ENCODE measurements around the gene DGKI.

The DGKI gene

DNA sequence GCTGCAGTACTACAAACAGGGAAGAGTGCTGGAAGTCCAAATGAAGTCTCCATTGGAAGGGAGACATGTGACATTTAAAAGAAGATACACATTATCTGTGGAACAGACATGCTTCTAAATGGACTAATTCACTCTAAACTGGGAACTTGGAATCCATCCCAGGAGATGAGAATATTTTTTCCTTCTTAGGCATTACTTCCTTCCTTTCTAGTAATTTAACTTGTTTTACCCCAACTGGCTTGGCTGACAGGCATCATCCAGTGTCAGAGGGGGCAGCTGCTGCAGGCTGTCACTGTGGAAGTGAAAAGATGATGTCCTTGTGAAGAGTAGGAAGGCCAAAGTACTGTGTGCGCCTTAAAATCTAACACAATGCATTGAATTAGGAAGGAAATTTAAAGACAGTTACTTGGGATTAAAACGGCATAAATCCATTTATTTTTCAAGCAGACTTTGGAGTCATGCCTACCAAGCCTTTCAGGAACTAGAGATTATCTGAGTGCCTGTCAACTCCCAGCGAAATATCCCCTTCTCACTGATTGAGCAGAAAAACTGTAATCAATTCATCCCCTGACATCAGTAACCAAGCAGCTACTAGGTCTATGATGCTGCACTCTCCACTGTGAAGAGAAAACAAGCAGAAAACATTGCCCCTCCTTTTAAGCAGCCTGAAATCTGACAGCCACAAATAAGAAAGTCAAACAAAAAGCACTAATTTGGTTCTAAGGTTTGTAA is 161.2 kb downstream of the DGKI start:
- DNase-seq (ENCODE audit: low read depth) = no peak

DNA sequence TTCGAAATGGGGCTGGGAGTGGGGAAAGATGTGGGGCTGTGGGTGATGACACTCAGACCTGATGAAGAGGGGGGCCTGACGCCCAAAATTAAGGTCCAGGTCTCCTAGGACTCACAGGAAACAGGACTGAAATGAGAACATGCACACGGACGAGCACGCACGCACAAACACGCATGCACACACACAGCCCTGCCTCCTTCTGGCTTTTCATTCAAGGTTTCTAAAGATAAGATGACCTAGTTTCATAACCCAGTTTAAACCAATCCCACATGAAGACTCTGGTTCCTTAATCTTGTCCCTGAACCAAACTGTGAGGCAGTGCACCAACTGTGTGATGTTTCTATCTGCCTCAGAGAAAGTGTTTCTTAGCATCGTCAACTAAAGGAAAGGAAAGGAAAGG is 162.0 kb downstream of the DGKI start:
- DNase-seq (ENCODE audit: low read depth) = no peak

DNA sequence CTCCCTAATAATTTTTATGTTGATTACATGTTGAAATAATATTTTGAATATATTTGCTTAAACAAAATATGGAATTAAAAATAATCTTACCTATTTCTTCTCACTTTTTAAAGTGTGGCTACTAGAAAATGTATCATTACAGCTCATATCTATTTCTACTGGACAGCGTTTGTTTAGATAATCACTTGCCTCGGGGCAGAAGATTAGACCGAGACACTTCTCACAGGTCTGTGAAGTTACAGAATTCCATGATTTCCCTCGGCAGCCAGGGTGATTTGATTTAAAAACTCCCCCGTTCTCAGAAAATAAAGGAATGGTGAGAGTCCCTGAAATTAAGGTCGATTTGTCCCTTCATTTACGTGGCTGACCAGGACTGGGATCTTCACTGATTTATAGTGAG is 162.5 kb downstream of the DGKI start:
- no peak for DNase-seq (ENCODE audit: low read depth)

DNA sequence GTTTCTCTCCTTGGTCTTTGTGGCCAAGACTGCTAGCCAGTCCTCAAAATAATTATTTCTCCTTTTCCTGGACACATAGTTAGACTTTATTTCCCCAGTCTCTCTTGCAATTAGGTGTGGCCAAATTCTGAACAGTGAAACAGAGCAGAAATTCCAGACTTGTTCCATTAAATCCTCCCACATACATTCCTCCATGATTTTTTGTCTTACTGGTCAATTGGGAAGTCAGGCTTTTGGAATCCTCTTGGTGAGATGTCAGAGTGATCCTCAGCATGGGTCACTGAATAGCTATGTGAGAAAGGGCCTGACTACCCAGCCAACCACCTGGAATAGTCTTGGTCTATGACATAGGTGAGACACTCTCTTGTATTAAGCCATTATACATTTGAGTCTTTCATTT is 164.2 kb downstream of the DGKI start:
- DNase-seq (ENCODE audit: low read depth) = no peak

DNA sequence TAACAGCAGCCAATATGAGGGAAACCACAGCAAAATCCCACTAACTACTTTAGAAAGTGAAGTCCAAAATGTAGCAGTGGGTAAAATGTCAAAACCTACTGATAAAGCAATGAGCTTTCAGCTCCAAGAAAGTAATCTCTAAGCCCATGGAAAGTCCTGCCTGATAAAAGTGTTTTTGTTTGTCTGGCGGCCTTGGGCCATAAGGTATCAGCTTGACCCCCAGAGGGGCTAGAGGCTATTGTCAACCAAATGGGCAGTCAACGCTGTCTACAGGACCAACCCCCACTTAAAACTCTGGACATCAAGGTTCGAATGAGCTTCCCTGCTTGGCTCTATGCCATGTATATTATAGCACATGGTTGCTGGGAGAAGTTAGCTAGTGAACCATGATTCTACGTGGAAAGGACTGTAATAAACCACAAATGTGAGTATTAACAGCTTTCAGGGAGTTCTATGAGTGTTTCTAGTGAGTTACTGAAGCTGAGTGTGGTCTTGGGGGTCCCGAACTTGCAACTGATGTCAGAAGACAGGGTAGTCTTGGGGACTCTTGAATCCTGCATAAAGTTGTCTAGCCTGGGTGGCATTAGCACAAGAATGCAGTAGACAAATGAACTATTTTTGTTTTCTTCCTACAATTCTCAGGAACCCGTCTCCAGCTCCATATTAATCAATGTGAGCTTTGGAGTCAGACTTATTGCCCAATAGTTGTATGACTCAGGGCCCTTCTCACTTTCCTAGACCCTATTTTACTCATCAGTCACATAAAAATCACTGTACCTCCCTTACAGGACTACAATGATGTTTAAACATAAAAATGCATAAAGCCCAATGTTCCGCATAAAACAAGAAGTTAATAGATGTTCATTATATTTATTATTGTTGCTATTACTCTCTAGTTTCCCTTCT is 164.9 kb downstream of the DGKI start:
- peak; percentile 87 for DNase-seq (ENCODE audit: low read depth)

DNA sequence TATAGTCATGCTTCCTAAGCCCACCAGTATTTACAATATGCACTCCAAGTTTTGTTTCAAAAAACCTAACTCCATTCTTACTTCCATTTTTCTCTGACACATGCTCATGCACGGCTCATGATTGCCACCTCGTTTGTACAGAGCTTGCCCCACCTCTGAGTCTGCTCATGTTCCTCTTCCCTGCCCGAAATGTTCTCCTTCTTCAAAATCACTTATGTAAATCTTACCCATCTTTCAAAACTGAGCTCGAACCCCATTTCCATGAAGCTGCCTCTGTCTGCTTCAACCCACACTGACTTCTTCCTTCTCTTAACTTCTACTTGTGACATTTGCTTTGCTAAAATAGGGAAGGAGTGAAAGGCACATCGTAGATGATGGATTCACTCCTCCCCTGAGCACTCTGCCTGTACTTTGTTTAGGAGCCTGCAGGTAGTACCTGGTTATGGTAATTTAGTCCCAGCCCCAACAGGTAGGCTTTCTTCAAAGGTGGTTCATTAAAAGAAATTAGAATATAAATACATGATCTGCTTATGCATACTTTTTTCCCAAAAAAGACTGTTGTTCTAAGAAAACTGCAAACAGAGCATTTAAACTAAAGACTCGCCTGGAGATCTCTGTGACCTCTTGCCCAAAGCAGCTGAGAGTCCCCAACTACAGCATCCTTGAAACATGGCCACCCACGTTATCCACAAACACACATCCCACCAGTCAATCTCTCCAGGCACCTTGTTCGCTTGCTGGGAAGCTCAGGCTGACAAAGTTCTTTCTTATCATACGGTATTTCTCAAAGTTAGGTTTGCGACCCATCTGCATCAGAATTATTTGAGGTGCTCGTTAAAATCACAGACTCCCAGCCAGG is 172.0 kb downstream of the DGKI start:
- DNase-seq (ENCODE audit: low read depth) = no peak

DNA sequence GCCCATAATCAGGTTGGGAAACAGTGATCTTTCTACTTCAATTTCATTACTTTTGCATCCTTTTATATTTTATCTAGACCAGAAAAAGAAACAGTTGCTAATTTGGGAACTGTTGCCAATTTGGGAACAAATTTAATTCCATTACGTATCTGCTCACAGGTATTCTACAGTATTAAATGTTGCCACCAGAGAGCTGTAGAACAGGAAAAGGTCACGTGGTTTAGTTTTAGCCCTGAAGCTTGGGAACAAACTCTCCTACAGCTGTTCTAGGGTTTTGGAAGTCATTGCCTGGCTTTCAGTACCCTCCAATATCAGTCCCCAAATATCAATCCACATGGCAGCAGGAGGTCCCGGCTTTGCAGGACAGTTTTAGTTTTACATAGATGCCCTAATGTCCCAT is 172.7 kb downstream of the DGKI start:
- no peak for DNase-seq (ENCODE audit: low read depth)

DNA sequence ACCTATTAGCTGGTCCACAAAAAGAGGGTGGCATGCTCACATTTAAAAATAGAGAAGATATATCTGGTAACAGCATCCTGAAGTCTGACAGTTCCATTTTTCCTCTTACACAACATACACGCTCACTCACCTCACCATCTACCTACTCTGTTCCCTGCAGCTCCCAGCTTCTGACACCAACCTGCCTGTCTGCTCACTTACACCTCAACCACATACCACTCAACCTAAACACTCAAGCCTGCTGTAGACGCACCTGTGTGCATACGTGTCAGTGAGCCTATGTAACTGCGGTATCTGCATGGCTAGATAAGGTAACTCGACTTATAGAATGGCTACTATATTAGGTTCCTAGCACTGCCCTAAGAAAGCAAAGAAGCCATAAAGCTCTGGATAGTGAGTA is 174.9 kb downstream of the DGKI start:
- DNase-seq (ENCODE audit: low read depth) = no peak

DNA sequence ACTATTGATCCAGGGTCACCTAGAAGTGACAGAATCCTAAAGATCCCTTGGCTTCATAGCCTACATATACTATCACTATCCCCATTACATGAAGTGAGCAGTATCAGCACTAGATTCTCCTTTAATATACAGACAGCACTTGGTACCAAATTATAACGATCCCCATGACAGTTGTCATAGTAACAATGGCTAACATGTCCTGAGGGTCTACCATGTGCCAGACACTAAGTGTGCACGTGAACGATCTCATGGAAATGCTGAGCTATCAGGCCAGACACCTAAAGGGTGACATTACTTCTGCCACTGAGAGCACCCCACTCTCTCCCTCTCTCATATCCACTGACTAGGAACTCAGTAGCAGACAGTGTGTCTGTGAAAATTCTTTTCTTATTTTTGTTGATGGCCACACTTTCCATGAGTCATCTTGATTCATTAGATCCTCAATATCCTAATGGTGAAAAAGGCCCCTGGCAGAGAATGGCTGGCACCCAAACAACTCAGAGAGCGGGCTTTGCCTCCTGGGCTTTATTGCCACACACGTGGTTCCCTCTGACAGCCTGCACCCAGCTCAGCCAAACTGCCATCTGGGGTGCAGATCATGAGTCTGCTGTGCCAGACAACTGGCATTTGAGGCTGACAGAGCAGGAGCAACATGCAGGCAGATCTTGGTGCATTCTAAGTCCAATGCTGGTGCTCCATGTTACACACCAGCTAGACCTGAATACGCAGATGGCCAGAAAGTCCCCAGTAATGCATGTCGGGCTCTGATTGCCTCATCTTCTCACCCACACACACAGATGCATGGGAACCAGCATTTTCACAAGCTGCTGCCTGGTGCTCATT is 176.3 kb downstream of the DGKI start:
- DNase-seq (ENCODE audit: low read depth) = peak; percentile 29

DNA sequence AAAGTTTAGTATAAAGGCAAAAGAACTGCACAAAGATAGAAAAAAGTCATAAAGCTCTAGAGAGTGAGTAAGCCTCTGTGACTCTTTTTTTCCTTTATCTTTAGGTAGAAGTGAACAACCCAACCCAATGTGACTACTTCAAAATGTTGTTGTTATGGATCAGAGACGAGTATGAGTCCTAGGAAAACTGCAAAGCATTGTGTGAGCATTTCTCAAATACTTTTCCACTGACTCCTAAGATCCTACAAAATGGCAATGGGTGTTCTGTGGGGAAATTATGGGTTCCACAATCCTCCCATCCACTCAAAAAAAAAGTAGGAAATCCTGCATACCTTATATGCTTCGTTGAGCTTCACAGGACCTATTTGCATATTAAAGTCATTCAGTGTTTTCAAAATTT is 177.1 kb downstream of the DGKI start:
- peak; percentile 39 for DNase-seq (ENCODE audit: low read depth)

DNA sequence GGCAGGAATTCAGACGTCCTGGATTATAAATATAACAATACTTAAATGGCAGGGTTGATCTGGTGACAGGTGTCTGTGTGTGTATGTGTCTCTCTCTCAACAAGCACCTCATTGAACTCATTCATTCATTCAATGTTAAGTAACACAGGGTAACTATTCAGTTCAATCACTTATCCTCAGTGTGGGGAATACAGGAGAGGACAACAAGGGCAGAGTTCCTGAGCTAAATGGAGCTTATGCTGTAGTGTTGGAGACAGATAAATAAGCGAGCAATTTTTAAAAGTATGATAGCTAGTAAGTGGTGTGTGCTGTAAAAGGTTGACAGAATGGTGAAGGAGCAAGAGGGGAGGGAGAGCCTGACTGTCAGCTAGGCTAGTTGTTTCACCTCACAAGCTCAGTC is 178.4 kb downstream of the DGKI start:
- no peak for DNase-seq (ENCODE audit: low read depth)

DNA sequence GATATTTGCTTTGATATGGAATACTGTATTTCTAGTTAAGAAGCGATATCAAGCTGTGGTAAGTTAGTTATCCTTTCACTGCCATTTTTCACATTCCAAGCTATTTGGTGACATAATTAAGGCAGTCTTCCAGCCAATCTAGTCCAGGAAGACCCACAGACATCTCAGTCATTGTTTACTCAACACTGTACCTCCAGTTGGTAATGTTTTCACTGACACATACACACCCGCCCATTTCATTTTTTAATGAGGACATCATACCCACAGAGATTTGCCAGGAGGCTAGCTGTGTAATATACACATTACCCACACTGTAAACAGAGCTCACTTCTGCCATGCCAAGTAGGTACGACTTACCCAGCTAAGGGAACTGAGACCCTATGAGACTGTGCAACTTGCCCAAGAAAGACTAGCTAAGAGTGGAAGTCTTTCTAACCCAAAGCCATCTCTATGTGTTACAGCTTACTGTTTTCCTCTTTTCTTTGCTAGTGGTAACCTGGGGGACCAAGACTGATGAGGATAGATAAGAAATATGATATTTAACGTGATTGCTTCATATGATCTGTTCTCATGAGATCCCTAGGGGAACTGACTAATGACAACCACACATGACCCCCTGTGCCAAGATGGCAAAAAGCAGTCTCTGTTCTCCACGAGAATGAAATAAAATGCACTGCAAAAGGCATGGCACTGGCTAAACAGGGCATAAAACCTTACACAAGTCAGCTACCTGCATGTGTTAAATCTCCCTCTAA is 179.0 kb downstream of the DGKI start:
- peak; percentile 52 for DNase-seq (ENCODE audit: low read depth)

DNA sequence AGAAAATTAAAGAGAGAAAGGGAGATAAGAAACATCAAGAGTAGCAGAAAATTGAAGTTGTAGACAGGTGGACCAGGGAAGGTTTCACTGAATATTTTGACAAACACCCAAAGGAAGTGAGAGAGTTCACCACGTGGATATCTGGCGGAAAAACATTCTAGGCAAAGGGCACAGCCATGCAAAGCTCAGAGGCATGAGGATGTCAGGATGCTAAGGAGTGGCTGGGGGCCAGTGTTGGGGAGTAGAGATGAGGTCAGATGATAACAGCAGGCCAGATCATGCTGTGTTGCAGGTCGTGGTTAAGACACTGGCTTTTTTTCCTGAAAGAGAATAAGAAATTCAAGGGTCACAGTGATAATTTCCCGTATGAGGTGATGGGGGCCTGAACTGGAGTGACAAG is 181.9 kb downstream of the DGKI start:
- no peak for DNase-seq (ENCODE audit: low read depth)

DNA sequence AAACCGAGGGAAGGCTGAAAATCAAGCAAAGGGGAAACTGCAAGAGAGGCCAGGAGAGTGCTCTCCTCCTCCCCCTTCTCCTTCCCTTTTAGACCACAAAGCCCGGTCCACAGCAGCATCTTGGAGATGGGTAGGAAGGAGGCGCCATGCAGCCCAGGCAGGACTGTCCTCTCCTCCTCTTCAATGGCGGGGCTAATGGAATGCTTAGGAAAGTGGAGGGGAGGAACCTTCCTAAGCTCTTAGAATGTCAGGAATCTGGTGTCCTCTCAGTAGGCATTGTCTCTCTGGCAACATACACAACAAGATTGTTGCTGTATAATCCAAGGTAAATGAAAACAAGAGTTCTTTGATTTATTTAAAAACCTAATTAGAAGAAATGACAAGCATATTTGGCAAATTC is 185.1 kb downstream of the DGKI start:
- no peak for DNase-seq (ENCODE audit: low read depth)

DNA sequence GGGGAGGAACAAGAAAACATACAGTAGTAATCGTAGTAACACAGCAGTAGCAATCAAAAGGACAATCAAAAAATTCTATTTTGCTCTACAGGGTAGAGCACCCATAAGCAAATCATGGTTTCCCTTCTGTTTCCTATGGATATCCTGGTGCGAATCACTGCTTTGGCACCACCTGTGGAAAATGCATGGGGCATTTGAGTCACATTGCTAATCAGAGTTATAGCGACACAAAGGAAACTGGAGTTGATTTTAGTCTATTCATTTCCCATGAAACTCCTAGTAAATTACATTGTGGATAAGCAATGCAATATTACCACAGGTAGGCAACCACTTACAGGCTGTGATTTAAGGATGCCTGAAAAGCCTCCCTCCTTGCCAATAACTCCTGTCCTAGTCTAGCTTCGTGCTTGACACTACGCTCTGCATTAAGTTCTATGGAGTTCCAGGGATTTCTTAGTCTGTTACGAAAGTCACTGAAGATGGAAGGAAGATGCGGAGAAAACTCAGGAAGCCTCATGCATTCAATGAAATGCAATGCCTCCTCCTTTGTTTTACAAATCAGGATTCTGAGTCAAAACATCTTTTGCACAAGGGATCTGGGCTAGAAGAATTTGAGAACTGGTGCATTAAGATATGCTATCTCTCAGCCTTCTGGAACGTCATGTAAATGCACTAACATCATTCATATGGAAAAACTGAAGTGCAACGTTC is 188.4 kb downstream of the DGKI start:
- DNase-seq (ENCODE audit: low read depth) = no peak

DNA sequence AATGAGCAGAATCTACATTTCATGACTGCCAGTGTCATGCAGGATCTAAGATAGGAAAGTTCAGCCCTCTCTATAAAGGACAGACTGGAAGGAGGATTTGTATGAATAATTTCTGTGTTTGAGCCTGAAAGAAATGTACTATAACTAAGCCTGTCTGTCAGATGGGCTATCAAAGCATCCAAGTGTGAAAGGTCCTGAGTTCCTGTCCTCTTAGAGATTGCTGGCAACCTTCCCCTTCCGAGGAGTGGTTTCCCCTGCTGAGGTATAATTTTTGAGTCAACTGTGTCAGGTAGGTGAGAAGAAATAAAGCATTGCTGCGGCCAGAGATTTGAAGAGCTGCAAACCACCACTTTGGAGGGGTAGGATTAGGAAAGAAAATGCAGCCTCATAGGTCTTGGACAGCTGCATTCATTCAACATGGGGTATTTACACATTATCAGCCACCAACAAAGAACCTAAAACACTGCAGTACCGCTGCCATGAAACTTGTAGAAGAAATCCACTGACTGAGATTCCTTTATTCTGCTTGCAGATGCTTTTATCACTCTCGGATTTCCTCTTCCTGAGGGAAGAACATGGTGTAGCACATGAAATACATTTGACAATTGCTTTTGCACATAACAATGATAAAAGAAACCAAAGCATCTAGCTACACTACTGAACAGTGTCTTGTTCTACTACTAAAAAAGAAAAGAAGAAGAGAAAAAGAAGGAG is 189.1 kb downstream of the DGKI start:
- no peak for DNase-seq (ENCODE audit: low read depth)

DNA sequence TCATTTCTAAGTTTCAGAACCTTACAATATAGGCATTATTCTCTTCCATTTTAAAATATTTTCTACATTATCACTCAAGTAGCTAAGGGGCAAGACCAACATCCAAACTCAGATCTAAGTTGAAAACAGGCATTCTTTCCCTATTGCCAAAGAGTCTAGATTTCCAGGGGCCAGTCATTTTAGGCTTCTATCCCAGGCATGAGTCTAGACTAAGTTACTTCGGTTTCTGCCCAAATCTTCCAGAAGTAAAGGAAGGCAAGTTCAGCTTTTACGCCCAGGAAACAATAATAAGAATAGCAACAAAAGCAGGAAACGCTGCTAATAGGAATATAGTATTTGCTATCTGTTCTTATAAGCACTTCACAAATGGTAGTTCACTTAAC is 189.9 kb downstream of the DGKI start:
- no peak for DNase-seq (ENCODE audit: low read depth)

DNA sequence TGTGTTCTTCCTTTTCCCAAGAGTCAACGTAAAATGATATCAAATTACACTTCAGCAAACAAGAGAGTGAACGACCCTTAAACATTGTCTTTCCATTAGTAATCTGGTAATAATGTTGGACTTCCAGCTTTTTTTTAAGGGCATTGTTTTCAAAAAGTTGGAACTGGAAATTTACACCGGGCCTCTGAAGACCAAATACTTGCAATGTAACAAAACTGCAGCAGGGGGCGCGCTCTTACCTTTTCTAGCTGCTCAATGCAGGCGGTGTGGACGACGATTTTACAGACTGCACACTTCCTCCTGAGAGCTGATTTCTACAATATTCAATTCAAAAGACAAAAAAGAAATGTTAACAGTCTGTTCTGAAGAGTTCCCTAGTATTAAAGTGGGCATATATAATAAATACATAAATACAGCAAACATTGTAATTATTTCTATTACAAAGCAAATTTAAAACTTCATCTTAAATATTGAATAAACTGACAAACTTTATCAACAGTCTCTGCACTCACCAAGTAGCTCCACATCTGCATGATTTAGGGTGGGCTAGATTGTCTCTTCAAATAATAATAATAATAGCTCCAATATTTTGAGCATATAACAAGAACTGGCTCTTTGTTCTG is 190.4 kb downstream of the DGKI start:
- peak; percentile 68 for DNase-seq (ENCODE audit: low read depth)

DNA sequence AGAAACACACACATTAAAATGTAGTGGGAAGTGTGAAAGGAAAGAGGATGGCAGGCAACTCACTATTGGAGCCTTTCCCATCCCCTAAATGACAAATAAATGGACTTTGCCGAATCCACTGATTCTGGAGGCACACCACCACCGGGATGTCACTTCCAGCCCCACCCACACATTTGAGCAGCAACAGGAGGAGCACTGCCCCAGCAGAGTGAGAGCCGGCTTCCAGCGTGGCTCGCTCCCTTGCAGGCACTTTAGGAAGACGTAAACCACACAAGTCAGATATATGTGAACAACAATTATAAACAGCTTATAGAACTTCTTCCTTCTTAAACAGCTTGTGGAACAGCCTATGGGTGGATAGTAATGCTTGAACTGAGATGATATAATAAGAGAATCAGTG is 191.0 kb downstream of the DGKI start:
- no peak for DNase-seq (ENCODE audit: low read depth)

All from stromal cell of bone marrow (primary cell).